ENCODE measurements around the gene CLEC20A.
"Not testable (repeated sequence)": the region's sequence is repeated elsewhere in the genome, so short reads cannot be mapped to it uniquely, and the experiment has no call there.

Gene CLEC20A

GRCh38 chr1:178513278-178513983 lies 16.7 kb upstream of the CLEC20A start:
- peaks cover 0 to 5% of the 10 kb centered on the region in 2 donors for H3K27me3 Mint-ChIP-seq

GRCh38 chr1:178512566-178513277 lies 16.0 kb upstream of the CLEC20A start, which contains the start of gene TEX35:
TEX35 (plus strand) TSS chr1:178513109; CDS start chr1:178513189, 80 bp downstream.
- H3K9me3 Mint-ChIP-seq, result no peaks in the 10 kb centered on the region
- peaks cover 0 to 5% of the 10 kb centered on the region in 2 donors for H3K27me3 Mint-ChIP-seq
- no peak within 1 kb of the TSS for H3K27ac Mint-ChIP-seq
- H3K4me3 Mint-ChIP-seq, result no peak within 1 kb of the TSS
- no peak for DNase-seq
- H3K36me3 Mint-ChIP-seq, result no peaks in the 10 kb centered on the region
- ATAC-seq (replicated peaks), result no peak
- H3K4me1 Mint-ChIP-seq, result peaks cover 5 to 7% of the 10 kb centered on the region in 2 donors

More at GRCh38 chr1:178513278-178513983, 16.7 kb upstream of the CLEC20A start:
- H3K9me3 Mint-ChIP-seq, result no peaks in the 10 kb centered on the region
- no peak overlapping the region for H3K4me3 Mint-ChIP-seq
- no peak overlapping the region for H3K27ac Mint-ChIP-seq
- H3K36me3 Mint-ChIP-seq, result no peaks in the 10 kb centered on the region
- H3K4me1 Mint-ChIP-seq, result peaks cover 5 to 7% of the 10 kb centered on the region in 2 donors
- ATAC-seq (replicated peaks), result no peak
- DNase-seq, result no peak

DNA sequence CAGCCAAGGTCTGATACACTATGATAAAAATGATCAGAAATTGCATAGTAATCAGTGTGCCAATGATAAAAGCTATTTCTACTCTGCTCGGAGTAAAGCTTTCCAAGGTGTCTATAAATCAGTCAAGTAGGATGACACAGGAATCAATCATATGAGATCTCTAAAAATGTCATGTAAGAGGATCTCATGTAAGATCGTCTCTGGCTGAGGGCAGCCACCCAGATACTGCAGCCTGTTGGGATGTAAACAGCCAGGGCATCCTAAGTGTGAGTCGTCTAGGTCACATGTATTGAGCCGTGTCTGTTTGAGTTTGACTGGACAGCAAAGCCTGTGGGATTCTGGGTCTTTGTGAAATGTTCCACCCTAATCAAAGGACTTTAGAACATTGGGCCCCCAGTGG lies 13.4 kb upstream of the CLEC20A start:
- Mint-ChIP-seq H3K27ac (no peak overlapping the region), H3K4me1 (peaks cover 5 to 7% of the 10 kb centered on the region in 2 donors), H3K36me3 (no peaks in the 10 kb centered on the region), H3K27me3 (peaks cover 5% of the 10 kb centered on the region in 2 donors), H3K4me3 (no peak overlapping the region), H3K9me3 (no peaks in the 10 kb centered on the region)
- ATAC-seq (replicated peaks), result no peak
- DNase-seq, result no peak

DNA sequence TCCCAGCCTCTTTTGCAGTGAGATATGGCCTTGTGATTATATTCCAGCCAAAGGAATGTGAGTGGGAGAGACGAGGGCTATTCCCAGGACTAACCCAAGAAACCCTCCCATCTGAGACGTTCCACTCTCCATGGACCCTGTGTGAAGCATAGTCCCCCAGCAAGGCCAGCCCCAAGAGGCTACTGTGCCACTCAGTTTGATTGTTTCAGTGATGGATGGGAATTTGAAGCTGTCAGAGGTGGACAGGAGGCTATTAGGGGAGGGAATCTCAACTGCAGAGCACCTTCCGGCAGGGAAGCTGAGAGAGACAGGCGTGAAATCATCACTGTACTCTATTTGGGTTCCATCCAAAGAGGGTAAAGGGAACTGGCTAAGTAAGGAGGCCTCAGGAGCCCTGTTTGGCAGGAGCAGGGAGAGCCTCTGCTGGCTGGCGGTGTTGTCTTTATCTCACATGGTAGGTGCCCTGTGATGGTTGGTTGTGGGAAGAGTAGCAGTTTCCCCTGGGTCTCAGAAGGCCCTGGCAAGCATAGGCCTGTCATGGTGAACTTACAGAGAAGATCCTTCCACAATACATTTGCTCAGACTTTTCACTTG lies 12.7 kb upstream of the CLEC20A start:
- no peak overlapping the region for H3K4me3 Mint-ChIP-seq
- peaks cover 5% of the 10 kb centered on the region in 2 donors for H3K27me3 Mint-ChIP-seq
- no peaks in the 10 kb centered on the region for H3K36me3 Mint-ChIP-seq
- no peak for DNase-seq
- peaks cover 5 to 6% of the 10 kb centered on the region in 2 donors for H3K4me1 Mint-ChIP-seq
- H3K9me3 Mint-ChIP-seq, result no peaks in the 10 kb centered on the region
- ATAC-seq (replicated peaks), result no peak
- H3K27ac Mint-ChIP-seq, result no peak overlapping the region

DNA sequence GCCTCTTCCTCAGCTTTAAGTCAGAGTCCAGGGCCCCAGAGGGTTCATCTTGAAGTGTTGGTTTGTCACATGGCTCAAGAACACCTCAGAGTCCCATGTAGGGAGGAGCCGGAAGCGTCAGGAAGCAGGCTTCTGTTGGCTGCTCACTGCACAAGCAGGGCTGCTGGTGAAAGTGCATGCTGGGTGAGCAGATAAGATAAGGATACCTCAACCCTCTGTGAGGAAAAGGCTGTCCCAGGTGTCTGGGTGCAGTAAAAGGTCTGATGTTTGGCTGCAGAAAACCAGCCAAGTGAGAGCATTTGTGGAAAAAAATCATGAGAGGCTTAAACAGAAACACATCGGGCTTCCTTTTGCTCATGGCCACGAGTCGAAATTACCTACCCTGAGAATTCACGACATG lies 9.9 kb upstream of the CLEC20A start:
- H3K4me3 Mint-ChIP-seq, result no peak overlapping the region
- H3K27me3 Mint-ChIP-seq, result peaks cover 10% of the 10 kb centered on the region in 2 donors
- DNase-seq (no peak), ATAC-seq (replicated peaks) (no peak)
- H3K36me3 Mint-ChIP-seq, result no peaks in the 10 kb centered on the region
- H3K4me1 Mint-ChIP-seq, result peaks cover under 1 to 2% of the 10 kb centered on the region in 2 donors
- H3K27ac Mint-ChIP-seq, result no peak overlapping the region
- H3K9me3 Mint-ChIP-seq, result no peaks in the 10 kb centered on the region

- DNase-seq (no peak), ATAC-seq (replicated peaks) (no peak)
- Mint-ChIP-seq H3K4me1 (peaks cover 3 to 5% of the 10 kb centered on the region in 2 donors), H3K27me3 (peaks cover 10% of the 10 kb centered on the region in 2 donors), H3K36me3 (no peaks in the 10 kb centered on the region), H3K27ac (no peak overlapping the region), H3K4me3 (no peak overlapping the region), H3K9me3 (no peaks in the 10 kb centered on the region)
These were observed 9.4 kb upstream of the CLEC20A start for GRCh38 chr1:178506177-178506576.

DNA sequence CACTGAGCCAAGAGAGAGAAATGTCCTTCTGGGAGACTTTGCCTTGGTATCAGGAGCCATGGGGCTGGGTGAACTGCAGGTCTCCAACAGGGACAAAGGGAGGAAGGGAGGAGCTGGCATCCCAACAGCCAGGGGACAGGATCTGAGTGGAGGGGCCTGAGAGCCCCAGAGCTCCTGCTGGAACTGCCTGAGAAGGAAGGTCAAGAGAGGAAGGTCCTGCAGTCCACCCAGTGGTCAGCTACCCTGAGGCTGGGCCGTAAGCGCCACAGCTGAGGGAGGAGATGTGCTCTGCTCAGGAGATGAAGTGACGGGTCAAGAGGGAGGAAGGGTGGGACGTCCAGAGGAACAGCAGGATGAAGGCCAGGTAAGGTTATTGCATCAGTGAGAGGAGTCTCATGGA lies 7.5 kb upstream of the CLEC20A start:
- Mint-ChIP-seq H3K9me3 (no peaks in the 10 kb centered on the region), H3K27ac (no peak overlapping the region), H3K27me3 (peaks cover 10% of the 10 kb centered on the region in 2 donors), H3K4me1 (peaks cover 3 to 5% of the 10 kb centered on the region in 2 donors), H3K36me3 (no peaks in the 10 kb centered on the region), H3K4me3 (no peak overlapping the region)
- ATAC-seq (replicated peaks) (no peak), DNase-seq (no peak)

DNA sequence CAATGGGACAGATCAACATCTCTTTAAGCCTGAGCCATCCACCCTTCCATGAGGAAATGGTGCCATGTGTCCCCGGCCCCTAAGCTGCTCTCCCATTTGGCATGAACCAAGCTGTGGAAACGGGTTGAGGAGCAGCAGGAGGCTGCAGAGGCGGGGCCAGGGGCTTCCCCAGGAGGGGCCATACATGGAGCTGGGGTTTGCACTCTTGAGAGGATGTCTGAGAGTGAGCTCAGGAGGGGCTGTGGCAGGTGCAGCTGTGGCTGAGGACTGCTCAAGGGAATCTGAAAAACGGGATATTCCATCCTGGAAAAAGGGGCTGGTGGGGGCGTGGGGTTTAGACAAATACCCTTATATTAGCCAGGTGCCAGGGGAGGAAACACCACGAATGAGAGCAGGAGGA lies 7.1 kb upstream of the CLEC20A start:
- Mint-ChIP-seq H3K36me3 (no peaks in the 10 kb centered on the region), H3K4me3 (no peak overlapping the region), H3K27ac (no peak overlapping the region), H3K9me3 (no peaks in the 10 kb centered on the region), H3K27me3 (peaks cover 10% of the 10 kb centered on the region in 2 donors), H3K4me1 (peaks cover 3 to 5% of the 10 kb centered on the region in 2 donors)
- DNase-seq (no peak), ATAC-seq (replicated peaks) (no peak)

GRCh38 chr1:178503316-178503715 lies 6.6 kb upstream of the CLEC20A start:
- H3K4me3 Mint-ChIP-seq; H3K4me1 Mint-ChIP-seq; H3K9me3 Mint-ChIP-seq; ATAC-seq (replicated peaks); H3K27ac Mint-ChIP-seq; H3K36me3 Mint-ChIP-seq; DNase-seq: not testable (repeated sequence)
- H3K27me3 Mint-ChIP-seq, result peaks cover 10% of the 10 kb centered on the region in 2 donors

DNA sequence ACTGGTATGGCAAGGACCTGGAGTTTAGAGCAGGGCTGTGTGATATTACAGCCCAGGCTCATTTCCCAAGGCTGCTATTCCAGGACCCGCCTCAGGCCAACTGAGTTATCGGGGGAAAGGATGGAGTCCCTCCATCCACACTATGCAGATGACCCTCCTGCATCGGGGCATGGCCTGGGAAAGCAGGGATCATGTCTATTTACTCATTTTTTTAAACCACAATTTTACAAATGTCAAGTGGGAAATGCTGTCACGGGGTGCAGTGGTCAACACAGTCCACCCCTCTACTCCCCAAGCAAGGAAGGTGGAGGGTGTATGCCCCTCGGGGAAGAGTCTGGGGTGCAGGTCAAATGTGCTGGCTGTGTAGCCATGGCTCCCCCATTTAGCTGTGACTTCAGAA lies 6.1 kb upstream of the CLEC20A start:
- no peaks in the 10 kb centered on the region for H3K9me3 Mint-ChIP-seq
- H3K36me3 Mint-ChIP-seq, result no peaks in the 10 kb centered on the region
- no peak overlapping the region for H3K4me3 Mint-ChIP-seq
- H3K27me3 Mint-ChIP-seq, result peaks cover 10% of the 10 kb centered on the region in 2 donors
- ATAC-seq (replicated peaks), result no peak
- DNase-seq, result no peak
- no peak overlapping the region for H3K27ac Mint-ChIP-seq
- H3K4me1 Mint-ChIP-seq, result peaks cover 3 to 5% of the 10 kb centered on the region in 2 donors

DNA sequence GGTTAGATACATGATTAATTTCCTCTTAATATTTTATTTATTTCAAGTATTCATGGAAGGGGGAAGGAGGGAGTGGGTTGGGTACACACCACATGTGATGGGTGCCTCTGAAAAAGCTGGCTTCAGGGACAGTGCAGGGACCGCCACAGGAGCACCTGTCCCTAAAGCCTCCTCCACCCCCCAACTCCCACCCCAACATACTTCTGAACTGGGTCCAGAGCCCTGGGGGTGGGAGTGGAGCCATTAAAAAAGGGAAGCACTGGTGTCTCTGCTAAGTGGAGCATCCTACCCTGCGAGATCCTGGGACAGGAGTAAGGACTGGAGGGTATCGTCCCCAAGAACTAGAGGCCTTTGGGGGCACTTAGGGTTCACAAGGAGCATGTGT lies 5.6 kb upstream of the CLEC20A start:
- Mint-ChIP-seq H3K9me3 (no peaks in the 10 kb centered on the region), H3K27me3 (peaks cover 10% of the 10 kb centered on the region in 2 donors), H3K27ac (no peak overlapping the region), H3K36me3 (no peaks in the 10 kb centered on the region), H3K4me1 (peaks cover 3 to 5% of the 10 kb centered on the region in 2 donors), H3K4me3 (no peak overlapping the region)
- ATAC-seq (replicated peaks) (no peak), DNase-seq (no peak)

DNA sequence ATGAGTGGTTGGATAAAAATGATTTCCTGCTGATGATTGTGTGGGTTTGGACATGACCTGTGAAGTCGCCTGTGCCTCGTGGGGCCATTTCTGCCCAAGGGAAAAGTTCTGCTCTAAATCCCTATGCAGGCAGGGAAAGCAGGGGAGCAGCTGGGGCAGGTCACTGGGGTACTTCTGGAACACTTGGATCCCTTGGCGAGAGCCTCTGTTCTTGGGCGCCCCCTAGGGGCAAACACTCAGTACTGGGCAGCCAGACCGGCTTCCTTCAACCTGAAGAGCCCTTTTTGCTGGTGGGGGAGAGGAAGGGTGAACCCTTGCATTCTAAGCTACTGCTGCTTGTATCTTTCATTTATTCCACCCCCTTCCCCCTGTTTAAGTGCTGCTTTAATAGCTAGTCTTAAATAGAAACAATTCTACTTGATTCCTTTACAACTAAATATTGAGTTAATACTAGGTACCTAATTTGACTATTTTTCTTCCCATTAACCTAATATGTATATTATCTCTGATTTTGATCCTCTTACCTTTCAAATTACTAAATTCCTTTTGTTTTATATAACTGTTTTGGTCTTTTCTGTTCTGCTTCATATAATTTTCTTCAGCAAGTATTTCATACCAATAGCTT lies 5.1 kb upstream of the CLEC20A start:
- H3K36me3 Mint-ChIP-seq, result no peaks in the 10 kb centered on the region
- DNase-seq (peak; percentile 44), ATAC-seq (replicated peaks) (peak; percentile 93 to 96)
- no peaks in the 10 kb centered on the region for H3K9me3 Mint-ChIP-seq
- peaks cover 3 to 5% of the 10 kb centered on the region in 2 donors for H3K4me1 Mint-ChIP-seq
- no peak overlapping the region for H3K4me3 Mint-ChIP-seq
- peaks cover 10% of the 10 kb centered on the region in 2 donors for H3K27me3 Mint-ChIP-seq
- H3K27ac Mint-ChIP-seq, result peak overlapping the region; percentile 68

DNA sequence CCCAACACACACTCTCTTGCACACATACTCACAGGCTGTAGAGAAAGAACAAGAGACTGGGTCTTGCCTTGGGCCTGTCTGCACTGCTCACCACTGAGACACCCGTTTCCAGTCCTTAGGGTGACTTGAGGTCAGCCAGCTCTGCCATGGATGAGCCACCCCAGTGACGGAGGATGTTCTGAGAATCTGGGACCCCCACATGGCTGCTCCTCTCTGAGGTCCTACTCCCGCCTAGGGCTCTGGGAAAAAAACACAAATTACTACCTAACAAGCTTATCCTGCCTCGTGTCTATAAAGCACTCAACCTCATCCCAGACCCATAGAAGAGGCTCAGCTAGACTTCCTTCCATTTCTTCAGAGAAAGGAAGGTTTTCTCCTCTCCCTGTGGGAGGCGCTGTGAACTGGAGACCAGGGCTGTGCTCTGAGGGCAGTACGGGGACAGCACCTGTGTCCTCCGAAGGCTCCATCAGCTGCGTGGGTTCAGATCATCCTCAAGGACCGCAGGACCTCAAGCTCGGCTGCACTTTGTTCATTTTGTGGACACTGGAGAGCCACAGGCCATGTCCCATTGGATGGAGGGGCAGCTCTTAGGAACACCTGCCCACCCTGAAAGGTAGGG lies 4.3 kb upstream of the CLEC20A start:
- H3K4me3 Mint-ChIP-seq, result no peak overlapping the region
- H3K27me3 Mint-ChIP-seq, result peaks cover 6 to 10% of the 10 kb centered on the region in 2 donors
- ATAC-seq (replicated peaks) (peak; percentile 8 to 22), DNase-seq (no peak)
- H3K27ac Mint-ChIP-seq, result no peak overlapping the region
- H3K4me1 Mint-ChIP-seq, result peaks cover 3 to 5% of the 10 kb centered on the region in 2 donors
- no peaks in the 10 kb centered on the region for H3K36me3 Mint-ChIP-seq
- H3K9me3 Mint-ChIP-seq, result no peaks in the 10 kb centered on the region
